C4-2B (cell line): Measurements from ENCODE around the gene CYP2D6.
"Not testable (repeated sequence)": the region's sequence is repeated elsewhere in the genome, so short reads cannot be mapped to it uniquely, and the experiment has no call there.

Source experiments
- ZFX ChIP-seq: fragments of 450-650 bp; IDR thresholded peaks from 2 replicates; pipeline ENCODE4 v1.6.1; 2017
- TF ChIP-seq, protein P1 (sequence below): fragments of 450-650 bp; conservative IDR thresholded peaks from 2 replicates; pipeline ENCODE4 v1.5.1; 2017; ENCODE audit warnings: mild to moderate bottlenecking

- not testable (repeated sequence) for TF ChIP-seq ZFX
- TF ChIP-seq, protein P1, sequence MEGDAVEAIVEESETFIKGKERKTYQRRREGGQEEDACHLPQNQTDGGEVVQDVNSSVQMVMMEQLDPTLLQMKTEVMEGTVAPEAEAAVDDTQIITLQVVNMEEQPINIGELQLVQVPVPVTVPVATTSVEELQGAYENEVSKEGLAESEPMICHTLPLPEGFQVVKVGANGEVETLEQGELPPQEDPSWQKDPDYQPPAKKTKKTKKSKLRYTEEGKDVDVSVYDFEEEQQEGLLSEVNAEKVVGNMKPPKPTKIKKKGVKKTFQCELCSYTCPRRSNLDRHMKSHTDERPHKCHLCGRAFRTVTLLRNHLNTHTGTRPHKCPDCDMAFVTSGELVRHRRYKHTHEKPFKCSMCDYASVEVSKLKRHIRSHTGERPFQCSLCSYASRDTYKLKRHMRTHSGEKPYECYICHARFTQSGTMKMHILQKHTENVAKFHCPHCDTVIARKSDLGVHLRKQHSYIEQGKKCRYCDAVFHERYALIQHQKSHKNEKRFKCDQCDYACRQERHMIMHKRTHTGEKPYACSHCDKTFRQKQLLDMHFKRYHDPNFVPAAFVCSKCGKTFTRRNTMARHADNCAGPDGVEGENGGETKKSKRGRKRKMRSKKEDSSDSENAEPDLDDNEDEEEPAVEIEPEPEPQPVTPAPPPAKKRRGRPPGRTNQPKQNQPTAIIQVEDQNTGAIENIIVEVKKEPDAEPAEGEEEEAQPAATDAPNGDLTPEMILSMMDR = not testable (repeated sequence)
These were observed 428 bp downstream of the CYP2D6 start for GRCh38 chr22:42130182-42130581.
